ENCODE data around the gene PBXIP1. TPM values are rescaled to one million over a fixed set of nuclear protein-coding genes. Genes with fewer than 3 reads are reported as not detected.

PBXIP1 gene
- polyA plus RNA-seq, 1 donor (not counting 4 experiments of a cell fraction or from before 2014, with no cell fraction given): 15.6 TPM

GRCh38 chr1:154912755-154913154 lies 43.1 kb downstream of the PBXIP1 start:
- DNase-seq (ENCODE audit: low read depth, low spot score) (no peak), FAIRE-seq (no peak)
- dilution Hi-C loops (cut with MboI; ENCODE audit: extremely low pct_ligation_motif_present, low sequenced_read_pairs): no loop called here
- no peak overlapping the region for H3K9ac ChIP-seq (ENCODE audit: control insufficient read depth, extremely low read depth, insufficient read depth, low read length)
- peaks cover 7% of the 10 kb centered on the region for H3K9me3 ChIP-seq (ENCODE audit: control insufficient read depth, low read depth, low read length)
- H3K9me1 ChIP-seq (ENCODE audit: control insufficient read depth, extremely low read depth, insufficient read depth, low read length): no peaks in the 10 kb centered on the region
- no peaks in the 10 kb centered on the region for H4K20me1 ChIP-seq (ENCODE audit: control insufficient read depth, extremely low read depth, insufficient read depth, low read length)
- H3K79me2 ChIP-seq (ENCODE audit: control insufficient read depth, insufficient read depth, low read length): no peaks in the 10 kb centered on the region
- no peak overlapping the region for H3K4me3 ChIP-seq (ENCODE audit: control insufficient read depth in 2 of 3, extremely low read depth in 1 of 3, insufficient read depth in 2 of 3, low read depth in 1 of 3, low read length in 3 of 3)
- H3K4me2 ChIP-seq (ENCODE audit: control insufficient read depth, extremely low read depth, insufficient read depth, low read depth, low read length): no peak overlapping the region
- TF ChIP-seq EZH2 (IDR thresholded peaks at IDR 0.05; ENCODE audit: low read length) (no peak), CTCF (optimal IDR thresholded peaks at IDR 0.05 in 1 of 3, IDR thresholded peaks at IDR 0.05 in 1 of 3, conservative IDR thresholded peaks at IDR 0.05 in 1 of 3; ENCODE audit: extremely low read depth in 1 of 3, insufficient read depth in 2 of 3, low read length in 3 of 3) (no peak)
- H3K27ac ChIP-seq (ENCODE audit: control insufficient read depth, insufficient read depth, low read length): no peak overlapping the region
- H3K27me3 ChIP-seq (ENCODE audit: control insufficient read depth, extremely low read depth, insufficient read depth, low read length): no peaks in the 10 kb centered on the region
- H3K36me3 ChIP-seq (ENCODE audit: control insufficient read depth in 2 of 2, extremely low read depth in 1 of 2, insufficient read depth in 2 of 2, low read length in 2 of 2): no peaks in the 10 kb centered on the region
- H3K4me1 ChIP-seq (ENCODE audit: control insufficient read depth, extremely low read depth, insufficient read depth, low read length): peaks cover 17% of the 10 kb centered on the region
- no peak overlapping the region for H2AFZ ChIP-seq (ENCODE audit: control insufficient read depth, low read length)

GRCh38 chr1:154911691-154912550 lies 44.0 kb downstream of the PBXIP1 start:
- no peaks in the 10 kb centered on the region for H4K20me1 ChIP-seq (ENCODE audit: control insufficient read depth, extremely low read depth, insufficient read depth, low read length)
- H3K4me3 ChIP-seq (ENCODE audit: control insufficient read depth in 2 of 3, extremely low read depth in 1 of 3, insufficient read depth in 2 of 3, low read depth in 1 of 3, low read length in 3 of 3): no peak overlapping the region
- no peak overlapping the region for H3K9ac ChIP-seq (ENCODE audit: control insufficient read depth, extremely low read depth, insufficient read depth, low read length)
- FAIRE-seq (no peak), DNase-seq (ENCODE audit: low read depth, low spot score) (no peak)
- peaks cover 17% of the 10 kb centered on the region for H3K4me1 ChIP-seq (ENCODE audit: control insufficient read depth, extremely low read depth, insufficient read depth, low read length)
- H3K9me1 ChIP-seq (ENCODE audit: control insufficient read depth, extremely low read depth, insufficient read depth, low read length): no peaks in the 10 kb centered on the region
- peaks cover 7% of the 10 kb centered on the region for H3K9me3 ChIP-seq (ENCODE audit: control insufficient read depth, low read depth, low read length)
- H3K27ac ChIP-seq (ENCODE audit: control insufficient read depth, insufficient read depth, low read length): no peak overlapping the region
- H3K36me3 ChIP-seq (ENCODE audit: control insufficient read depth in 2 of 2, extremely low read depth in 1 of 2, insufficient read depth in 2 of 2, low read length in 2 of 2): no peaks in the 10 kb centered on the region
- no peak overlapping the region for H3K4me2 ChIP-seq (ENCODE audit: control insufficient read depth, extremely low read depth, insufficient read depth, low read depth, low read length)
- no peak for TF ChIP-seq CTCF (optimal IDR thresholded peaks at IDR 0.05 in 1 of 3, IDR thresholded peaks at IDR 0.05 in 1 of 3, conservative IDR thresholded peaks at IDR 0.05 in 1 of 3; ENCODE audit: extremely low read depth in 1 of 3, insufficient read depth in 2 of 3, low read length in 3 of 3)
- no peak for TF ChIP-seq EZH2 (IDR thresholded peaks at IDR 0.05; ENCODE audit: low read length)
- dilution Hi-C loops (cut with MboI; ENCODE audit: extremely low pct_ligation_motif_present, low sequenced_read_pairs): no loop called here
- no peaks in the 10 kb centered on the region for H3K27me3 ChIP-seq (ENCODE audit: control insufficient read depth, extremely low read depth, insufficient read depth, low read length)
- H3K79me2 ChIP-seq (ENCODE audit: control insufficient read depth, insufficient read depth, low read length): no peaks in the 10 kb centered on the region
- H2AFZ ChIP-seq (ENCODE audit: control insufficient read depth, low read length): no peak overlapping the region
